Upper lobe of right lung (tissue), 1 donor: Measurements from ENCODE around the gene PCDHA5. TPM values are rescaled to one million over a fixed set of nuclear protein-coding genes. Genes with fewer than 3 reads are reported as not detected.

Source experiments
- ATAC-seq: fragments of 200-7000 bp; cut with Tn5 transposase; one replicate; pipeline ENCODE4 v1.9.1; 2020; ENCODE audit warnings: mild to moderate bottlenecking, moderate library complexity
- DNase-seq: peaks from one replicate; pipeline ENCODE4 v3.0.0-alpha.2; 2020
- H3K27ac ChIP-seq: fragments of 200-600 bp; one replicate; pipeline ENCODE4 v1.8.0; 2022
- H3K27me3 ChIP-seq: fragments of 200-600 bp; one replicate; pipeline ENCODE4 v1.8.0; 2022; ENCODE audit warnings: mild to moderate bottlenecking
- H3K36me3 ChIP-seq: fragments of 200-600 bp; one replicate; pipeline ENCODE4 v1.8.0; 2022
- H3K4me1 ChIP-seq: fragments of 200-600 bp; one replicate; pipeline ENCODE4 v1.8.0; 2022
- H3K4me3 ChIP-seq: fragments of 200-600 bp; one replicate; pipeline ENCODE4 v1.8.0; 2022; ENCODE audit warnings: mild to moderate bottlenecking
- H3K9me3 ChIP-seq: fragments of 200-600 bp; one replicate; pipeline ENCODE4 v1.8.0; 2022
- intact Hi-C: fragments of 100-400 bp; cut with DNase I; formaldehyde crosslinking; loops from one replicate; pipeline ENCODE4 v1.11.0; 2022
- total RNA-seq: library from RNA; stranded (reverse); fragmentation: NEBNext Ultra II Directional; extraction: Animal tissue kit (Norgen Biotek cat#: 25700); gene quantifications from one replicate; pipeline ENCODE4 v1.2.1, GENCODE V29; 2021
- TF ChIP-seq, protein P1 (sequence below): fragments of 200-600 bp; IDR thresholded peaks from one replicate; pipeline ENCODE4 v1.8.0; 2022; ENCODE audit warnings: antibody characterized with exemption
- donor health status: DM: no; HTN: yes; CAD: no; lungs with severe emphysema.

The PCDHA5 gene
- total RNA-seq, 1 donor from 2014 or later: 0.43 TPM

GRCh38 chr5:140868721-140869554 is 47.5 kb downstream of the PCDHA5 start, which contains the start of gene PCDHA11:
Gene PCDHA11, plus strand, starts transcription at chr5:140868957. Its CDS starts 147 bp downstream, at chr5:140869104.
- no peak within 1 kb of the TSS for H3K27ac ChIP-seq
- ATAC-seq (peak; percentile 68), DNase-seq (no peak)
- TF ChIP-seq, protein P1, sequence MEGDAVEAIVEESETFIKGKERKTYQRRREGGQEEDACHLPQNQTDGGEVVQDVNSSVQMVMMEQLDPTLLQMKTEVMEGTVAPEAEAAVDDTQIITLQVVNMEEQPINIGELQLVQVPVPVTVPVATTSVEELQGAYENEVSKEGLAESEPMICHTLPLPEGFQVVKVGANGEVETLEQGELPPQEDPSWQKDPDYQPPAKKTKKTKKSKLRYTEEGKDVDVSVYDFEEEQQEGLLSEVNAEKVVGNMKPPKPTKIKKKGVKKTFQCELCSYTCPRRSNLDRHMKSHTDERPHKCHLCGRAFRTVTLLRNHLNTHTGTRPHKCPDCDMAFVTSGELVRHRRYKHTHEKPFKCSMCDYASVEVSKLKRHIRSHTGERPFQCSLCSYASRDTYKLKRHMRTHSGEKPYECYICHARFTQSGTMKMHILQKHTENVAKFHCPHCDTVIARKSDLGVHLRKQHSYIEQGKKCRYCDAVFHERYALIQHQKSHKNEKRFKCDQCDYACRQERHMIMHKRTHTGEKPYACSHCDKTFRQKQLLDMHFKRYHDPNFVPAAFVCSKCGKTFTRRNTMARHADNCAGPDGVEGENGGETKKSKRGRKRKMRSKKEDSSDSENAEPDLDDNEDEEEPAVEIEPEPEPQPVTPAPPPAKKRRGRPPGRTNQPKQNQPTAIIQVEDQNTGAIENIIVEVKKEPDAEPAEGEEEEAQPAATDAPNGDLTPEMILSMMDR: peak; percentile 36
- intact Hi-C loops: no loop called here
- no peaks in the 10 kb centered on the region for H3K36me3 ChIP-seq
- H3K4me1 ChIP-seq: no peaks in the 10 kb centered on the region
- H3K4me3 ChIP-seq: peak within 1 kb of the TSS; percentile 27
- no peaks in the 10 kb centered on the region for H3K9me3 ChIP-seq
- no peaks in the 10 kb centered on the region for H3K27me3 ChIP-seq

DNA sequence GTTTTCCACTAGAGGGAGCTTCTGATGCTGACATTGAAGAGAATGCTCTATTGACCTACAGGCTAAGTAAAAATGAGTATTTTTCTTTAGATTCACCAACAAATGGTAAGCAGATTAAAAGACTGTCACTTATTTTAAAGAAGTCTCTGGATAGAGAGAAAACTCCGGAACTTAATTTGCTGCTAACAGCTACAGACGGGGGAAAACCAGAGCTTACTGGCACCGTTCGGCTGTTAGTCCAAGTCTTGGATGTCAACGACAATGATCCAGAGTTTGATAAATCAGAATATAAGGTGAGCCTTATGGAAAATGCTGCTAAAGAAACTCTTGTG is 48.1 kb downstream of the PCDHA5 start:
- H3K4me1 ChIP-seq: no peaks in the 10 kb centered on the region
- H3K9me3 ChIP-seq: no peaks in the 10 kb centered on the region
- ATAC-seq (no peak), DNase-seq (no peak)
- H3K4me3 ChIP-seq: no peak overlapping the region
- no peak overlapping the region for H3K27ac ChIP-seq
- TF ChIP-seq, protein P1: no peak
- no peaks in the 10 kb centered on the region for H3K36me3 ChIP-seq
- no peaks in the 10 kb centered on the region for H3K27me3 ChIP-seq
- intact Hi-C loops: no loop called here

GRCh38 chr5:140870221-140871201 is 49.1 kb downstream of the PCDHA5 start:
- DNase-seq (no peak), ATAC-seq (peak; percentile 17)
- Histone ChIP-seq H3K27me3 (peaks cover 4% of the 10 kb centered on the region), H3K9me3 (no peaks in the 10 kb centered on the region), H3K4me3 (no peak overlapping the region), H3K36me3 (no peaks in the 10 kb centered on the region), H3K27ac (no peak overlapping the region), H3K4me1 (no peaks in the 10 kb centered on the region)
- TF ChIP-seq, protein P1: no peak
- intact Hi-C loops: loop anchor here (10.0 kb wide), 1 partner anchor 174 kb away; no protein-coding TSS in a partner anchor

Other genes starting within 250 kb of the PCDHA5 start
- gene CD14, start 188.4 kb upstream of the PCDHA5 start, total RNA-seq: 127 TPM
- 10.7 TPM for gene TMCO6, start 182.2 kb upstream of the PCDHA5 start, total RNA-seq
- 47.2 TPM for gene NDUFA2, start 174.0 kb upstream of the PCDHA5 start, total RNA-seq
- 63.5 TPM for gene IK, start 173.8 kb upstream of the PCDHA5 start, total RNA-seq
- gene WDR55, start 156.7 kb upstream of the PCDHA5 start, total RNA-seq: 23.4 TPM
- 0.84 TPM for gene DND1, start 148.0 kb upstream of the PCDHA5 start, total RNA-seq
- gene HARS1, start 130.2 kb upstream of the PCDHA5 start, total RNA-seq: 46.9 TPM
- 23.1 TPM for gene HARS2, start 130.2 kb upstream of the PCDHA5 start, total RNA-seq
- gene ZMAT2, start 121.2 kb upstream of the PCDHA5 start, total RNA-seq: 42.3 TPM
- gene PCDHA1, start 35.5 kb upstream of the PCDHA5 start, total RNA-seq: not detected
- 0.35 TPM for gene PCDHA2, start 26.8 kb upstream of the PCDHA5 start, total RNA-seq
- gene PCDHA3, start 20.6 kb upstream of the PCDHA5 start, total RNA-seq: 1.3 TPM
- gene PCDHA4, start 14.5 kb upstream of the PCDHA5 start, total RNA-seq: 1.1 TPM
- gene PCDHA6, start 6.3 kb downstream of the PCDHA5 start, total RNA-seq: 0.64 TPM
- 0.35 TPM for gene PCDHA7, start 12.7 kb downstream of the PCDHA5 start, total RNA-seq
- 0.49 TPM for gene PCDHA8, start 19.6 kb downstream of the PCDHA5 start, total RNA-seq
- 0.20 TPM for gene PCDHA9, start 26.8 kb downstream of the PCDHA5 start, total RNA-seq
- 1.7 TPM for gene PCDHA10, start 34.3 kb downstream of the PCDHA5 start, total RNA-seq
- gene PCDHA11, start 47.3 kb downstream of the PCDHA5 start, total RNA-seq: 0.38 TPM
- gene PCDHA12, start 53.7 kb downstream of the PCDHA5 start, total RNA-seq: 8.8 TPM
- gene PCDHA13, start 60.5 kb downstream of the PCDHA5 start, total RNA-seq: 2.3 TPM
- 3.7 TPM for gene PCDHAC1, start 104.7 kb downstream of the PCDHA5 start, total RNA-seq
- 10.0 TPM for gene PCDHAC2, start 144.9 kb downstream of the PCDHA5 start, total RNA-seq
- 0.12 TPM for gene PCDHB1, start 229.8 kb downstream of the PCDHA5 start, total RNA-seq